Subcutaneous adipose tissue (tissue), 4 donors: ENCODE measurements around the gene ARHGAP42. TPM values are rescaled to one million over a fixed set of nuclear protein-coding genes. Genes with fewer than 3 reads are reported as not detected.

Source experiments
- total RNA-seq, 4 donors: library from RNA; depleted of rRNA; stranded (reverse); fragments of >200 nt; gene quantifications; one replicate each; pipeline ENCODE4 v1.1.0, GENCODE V29; 2016
- TF ChIP-seq, protein P1 (sequence below): fragments of 450-650 bp; IDR thresholded peaks from one replicate; pipeline ENCODE4 v1.5.1; 2016; ENCODE audit warnings: low read depth, mild to moderate bottlenecking, control low read depth, antibody characterized with exemption, moderate library complexity

The ARHGAP42 gene
- total RNA-seq, 4 donors from 2014 or later, result 15.3 to 31.5 (median 30.5) TPM

DNA sequence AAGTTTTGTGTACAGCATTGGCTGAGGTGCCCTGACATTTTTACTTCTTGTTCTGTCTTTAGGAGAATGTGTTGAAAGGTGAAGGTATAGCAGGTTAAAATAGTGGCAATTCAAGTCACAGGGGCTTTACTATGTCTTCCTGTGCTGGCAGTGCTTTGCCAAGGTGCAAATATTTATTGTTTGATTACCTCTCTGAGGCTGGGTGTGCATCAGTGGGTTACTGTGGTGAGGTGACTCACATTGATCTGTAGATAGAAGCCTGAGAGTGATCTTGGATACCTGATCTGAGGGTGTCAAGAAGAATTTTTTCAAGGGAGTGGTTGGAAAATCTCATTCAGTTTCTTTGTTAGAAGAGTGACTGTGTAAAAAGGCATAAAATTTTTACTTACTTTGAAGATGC, 90.0 kb downstream of the ARHGAP42 start:
- TF ChIP-seq, protein P1, sequence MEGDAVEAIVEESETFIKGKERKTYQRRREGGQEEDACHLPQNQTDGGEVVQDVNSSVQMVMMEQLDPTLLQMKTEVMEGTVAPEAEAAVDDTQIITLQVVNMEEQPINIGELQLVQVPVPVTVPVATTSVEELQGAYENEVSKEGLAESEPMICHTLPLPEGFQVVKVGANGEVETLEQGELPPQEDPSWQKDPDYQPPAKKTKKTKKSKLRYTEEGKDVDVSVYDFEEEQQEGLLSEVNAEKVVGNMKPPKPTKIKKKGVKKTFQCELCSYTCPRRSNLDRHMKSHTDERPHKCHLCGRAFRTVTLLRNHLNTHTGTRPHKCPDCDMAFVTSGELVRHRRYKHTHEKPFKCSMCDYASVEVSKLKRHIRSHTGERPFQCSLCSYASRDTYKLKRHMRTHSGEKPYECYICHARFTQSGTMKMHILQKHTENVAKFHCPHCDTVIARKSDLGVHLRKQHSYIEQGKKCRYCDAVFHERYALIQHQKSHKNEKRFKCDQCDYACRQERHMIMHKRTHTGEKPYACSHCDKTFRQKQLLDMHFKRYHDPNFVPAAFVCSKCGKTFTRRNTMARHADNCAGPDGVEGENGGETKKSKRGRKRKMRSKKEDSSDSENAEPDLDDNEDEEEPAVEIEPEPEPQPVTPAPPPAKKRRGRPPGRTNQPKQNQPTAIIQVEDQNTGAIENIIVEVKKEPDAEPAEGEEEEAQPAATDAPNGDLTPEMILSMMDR, result no peak

DNA sequence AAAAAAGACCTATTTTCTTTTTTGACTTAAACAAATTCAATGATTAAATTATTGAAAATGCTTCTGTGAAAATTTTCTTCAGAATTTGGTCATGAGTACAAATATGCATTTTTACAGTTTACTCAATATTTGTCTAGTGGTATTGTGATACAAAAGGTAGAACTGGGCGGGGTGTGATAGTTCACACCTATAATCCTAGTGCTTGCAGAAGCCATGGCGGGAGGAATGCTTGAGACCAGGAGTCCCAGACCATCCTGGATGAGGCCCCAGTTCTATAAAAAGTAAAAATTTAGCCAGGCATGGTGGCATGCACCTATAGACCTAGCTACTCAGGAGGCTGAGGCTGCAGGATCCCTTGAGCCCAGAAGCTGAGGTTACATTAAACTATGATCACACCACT, 90.6 kb downstream of the ARHGAP42 start:
- TF ChIP-seq, protein P1, result no peak

DNA sequence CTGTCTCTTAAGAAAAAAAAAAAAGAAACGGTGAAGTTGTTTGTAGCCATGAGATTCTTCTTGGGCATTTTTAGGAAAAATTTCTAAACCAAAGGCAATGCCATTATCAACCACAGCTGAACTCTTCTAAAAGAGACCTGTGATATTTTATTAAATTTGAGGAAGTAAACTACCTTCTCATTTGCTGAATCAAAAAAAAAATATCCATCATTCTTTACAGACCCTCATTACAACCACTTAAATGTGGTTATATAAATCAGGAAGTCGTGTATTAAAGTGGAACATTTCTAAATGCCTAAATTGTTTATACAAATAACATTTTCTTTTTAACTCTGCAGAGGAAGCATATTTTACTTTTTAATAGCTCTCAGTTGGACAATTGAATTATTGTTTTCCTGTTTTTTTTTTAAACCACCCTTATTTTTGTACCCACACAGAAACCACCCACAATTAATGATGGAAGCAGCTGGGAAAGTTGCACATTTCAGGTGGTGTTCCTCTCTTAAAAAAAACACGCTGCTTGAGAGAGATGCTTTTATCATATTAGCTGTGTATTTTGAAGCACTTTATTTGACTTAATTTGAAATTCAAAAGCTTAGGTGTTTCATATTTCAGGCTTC, 91.2 kb downstream of the ARHGAP42 start:
- TF ChIP-seq, protein P1, result no peak

DNA sequence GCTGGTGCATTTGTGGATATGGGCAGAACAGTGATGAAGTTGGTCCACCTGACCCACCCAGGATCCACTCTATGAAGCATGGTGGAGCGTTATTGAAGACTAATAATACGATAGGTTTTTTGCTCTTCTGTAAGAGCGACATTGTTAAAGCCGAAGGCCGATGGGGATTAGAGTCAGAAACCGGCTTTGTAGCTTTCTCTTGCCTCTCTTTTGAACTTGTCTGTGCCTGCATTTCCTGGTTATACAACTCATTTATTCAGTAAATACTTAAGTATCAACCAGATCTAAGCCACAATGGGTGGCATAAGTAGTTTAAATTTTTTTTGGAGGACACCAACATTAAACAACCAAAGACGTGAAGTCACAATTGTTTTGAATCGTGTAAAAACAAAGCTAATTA, 93.4 kb downstream of the ARHGAP42 start:
- TF ChIP-seq, protein P1, result no peak

GRCh38 chr11:100785148-100785983, 98.3 kb downstream of the ARHGAP42 start:
- TF ChIP-seq, protein P1, result no peak

GRCh38 chr11:100788561-100789295, 101.6 kb downstream of the ARHGAP42 start:
- TF ChIP-seq, protein P1, result no peak

- TF ChIP-seq, protein P1, result no peak
These were observed 102.4 kb downstream of the ARHGAP42 start for GRCh38 chr11:100789500-100789899.
